ENCODE data around the gene TMEM232. TPM values are rescaled to one million over a fixed set of nuclear protein-coding genes. Genes with fewer than 3 reads are reported as not detected.

TMEM232 gene
- total and polyA plus RNA-seq, 8 donors = 1.2 to 8.8 (median 5.2) TPM; not detected in 3

DNA sequence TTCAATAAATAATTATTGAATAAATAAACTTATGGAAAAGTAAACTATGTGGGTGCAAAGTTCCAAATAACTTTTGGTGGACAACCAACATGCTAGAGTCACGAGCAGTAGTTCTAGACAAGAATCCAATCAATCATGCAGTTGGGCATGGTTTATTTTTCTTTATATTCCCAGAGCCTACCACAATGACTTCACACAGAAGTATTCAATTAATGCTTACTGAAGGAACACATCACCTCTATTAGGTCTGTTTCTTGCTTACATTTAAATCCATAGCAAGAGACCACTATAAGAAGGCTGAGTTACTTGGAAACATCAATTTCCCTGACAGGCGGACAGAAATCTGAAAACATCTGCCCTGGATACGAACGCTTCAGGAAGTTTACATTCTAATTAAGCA lies 214.2 kb downstream of the TMEM232 start:
- no peak overlapping the region for H3K27ac ChIP-seq
- 69 to 75% (median 70%) methylated on average over 4 of the region's 4 CpGs for WGBS, 5 donors
- no peak for DNase-seq
- no peak overlapping the region for H3K4me3 ChIP-seq
- H3K36me3 ChIP-seq = no peaks in the 10 kb centered on the region
- no peaks in the 10 kb centered on the region for H3K9me3 ChIP-seq
- intact Hi-C loops (cut with DNase I; ENCODE audit: low total_unique reads) = no loop called here
- no peaks in the 10 kb centered on the region for H3K27me3 ChIP-seq
- TF ChIP-seq EP300 (IDR thresholded peaks at IDR 0.05) = no peak
- TF ChIP-seq POLR2AphosphoS5 (IDR thresholded peaks at IDR 0.05) = no peak
- TF ChIP-seq POLR2A (IDR thresholded peaks at IDR 0.05) = no peak
- H3K4me1 ChIP-seq = no peaks in the 10 kb centered on the region

DNA sequence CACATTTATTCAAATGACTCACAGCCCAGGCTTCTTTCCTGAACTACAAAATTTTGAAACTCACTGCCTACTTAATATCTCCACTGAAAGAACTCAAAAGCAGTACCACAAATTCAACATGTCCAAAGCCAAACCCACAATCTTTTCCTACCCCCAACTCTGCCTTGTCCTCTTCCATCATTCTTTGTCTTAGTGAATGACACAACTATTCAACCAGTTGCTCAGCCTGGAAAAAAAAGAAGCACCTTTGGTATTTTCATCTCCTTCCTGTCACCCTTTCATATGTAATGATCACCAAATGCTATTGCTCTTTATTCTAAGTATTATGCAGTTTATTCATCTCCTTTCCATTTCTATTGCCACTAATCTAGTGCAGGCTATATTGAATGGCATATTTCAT lies 216.3 kb downstream of the TMEM232 start:
- Histone ChIP-seq H3K9me3 (no peaks in the 10 kb centered on the region), H3K4me1 (no peaks in the 10 kb centered on the region), H3K27ac (no peak overlapping the region), H3K27me3 (no peaks in the 10 kb centered on the region), H3K36me3 (no peaks in the 10 kb centered on the region), H3K4me3 (no peak overlapping the region)
- no peak for DNase-seq
- TF ChIP-seq EP300 (IDR thresholded peaks at IDR 0.05) (no peak), POLR2A (IDR thresholded peaks at IDR 0.05) (no peak), POLR2AphosphoS5 (IDR thresholded peaks at IDR 0.05) (no peak)
- TF ChIP-seq, protein P1, sequence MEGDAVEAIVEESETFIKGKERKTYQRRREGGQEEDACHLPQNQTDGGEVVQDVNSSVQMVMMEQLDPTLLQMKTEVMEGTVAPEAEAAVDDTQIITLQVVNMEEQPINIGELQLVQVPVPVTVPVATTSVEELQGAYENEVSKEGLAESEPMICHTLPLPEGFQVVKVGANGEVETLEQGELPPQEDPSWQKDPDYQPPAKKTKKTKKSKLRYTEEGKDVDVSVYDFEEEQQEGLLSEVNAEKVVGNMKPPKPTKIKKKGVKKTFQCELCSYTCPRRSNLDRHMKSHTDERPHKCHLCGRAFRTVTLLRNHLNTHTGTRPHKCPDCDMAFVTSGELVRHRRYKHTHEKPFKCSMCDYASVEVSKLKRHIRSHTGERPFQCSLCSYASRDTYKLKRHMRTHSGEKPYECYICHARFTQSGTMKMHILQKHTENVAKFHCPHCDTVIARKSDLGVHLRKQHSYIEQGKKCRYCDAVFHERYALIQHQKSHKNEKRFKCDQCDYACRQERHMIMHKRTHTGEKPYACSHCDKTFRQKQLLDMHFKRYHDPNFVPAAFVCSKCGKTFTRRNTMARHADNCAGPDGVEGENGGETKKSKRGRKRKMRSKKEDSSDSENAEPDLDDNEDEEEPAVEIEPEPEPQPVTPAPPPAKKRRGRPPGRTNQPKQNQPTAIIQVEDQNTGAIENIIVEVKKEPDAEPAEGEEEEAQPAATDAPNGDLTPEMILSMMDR (IDR thresholded peaks at IDR 0.05) = no peak
- intact Hi-C loops (cut with DNase I; ENCODE audit: low total_unique reads) = no loop called here

DNA sequence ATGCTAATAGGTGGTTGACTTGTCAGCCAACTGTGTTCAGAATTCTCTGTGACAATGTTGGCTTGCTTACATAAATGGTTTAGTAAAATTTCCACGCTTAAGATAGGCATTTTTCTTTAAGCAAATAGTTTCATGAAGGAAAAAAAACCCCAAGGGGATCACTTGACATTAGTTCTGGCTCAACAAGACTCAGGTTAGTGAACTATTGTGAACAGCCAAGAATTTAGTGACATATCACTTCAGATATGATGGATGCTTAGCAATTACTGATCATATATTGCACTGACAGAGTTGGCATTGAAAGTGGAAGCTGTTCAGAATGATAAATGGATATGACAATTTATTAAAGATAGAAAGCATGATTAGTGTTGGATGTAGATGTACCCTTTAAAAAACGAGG lies 218.5 kb downstream of the TMEM232 start:
- 35 to 71% (median 48%) methylated on average over 2 of the region's 2 CpGs for WGBS, 5 donors
- no peaks in the 10 kb centered on the region for H3K27me3 ChIP-seq
- no peak for DNase-seq
- no peaks in the 10 kb centered on the region for H3K9me3 ChIP-seq
- H3K4me1 ChIP-seq = no peaks in the 10 kb centered on the region
- no peak overlapping the region for H3K27ac ChIP-seq
- H3K4me3 ChIP-seq = no peak overlapping the region
- no peaks in the 10 kb centered on the region for H3K36me3 ChIP-seq
- intact Hi-C loops (cut with DNase I; ENCODE audit: low total_unique reads) = no loop called here
- TF ChIP-seq EP300 (IDR thresholded peaks at IDR 0.05) (no peak), POLR2A (IDR thresholded peaks at IDR 0.05) (no peak), POLR2AphosphoS5 (IDR thresholded peaks at IDR 0.05) (no peak)
- TF ChIP-seq, protein P1 (IDR thresholded peaks at IDR 0.05) = no peak

GRCh38 chr5:110506378-110506777 lies 220.1 kb downstream of the TMEM232 start:
- no peak for DNase-seq
- Histone ChIP-seq H3K4me1 (no peaks in the 10 kb centered on the region), H3K36me3 (no peaks in the 10 kb centered on the region), H3K27me3 (no peaks in the 10 kb centered on the region), H3K9me3 (no peaks in the 10 kb centered on the region), H3K4me3 (no peak overlapping the region), H3K27ac (no peak overlapping the region)
- intact Hi-C loops (cut with DNase I; ENCODE audit: low total_unique reads) = no loop called here
- TF ChIP-seq EP300 (IDR thresholded peaks at IDR 0.05) = no peak
- no peak for TF ChIP-seq POLR2A (IDR thresholded peaks at IDR 0.05)
- TF ChIP-seq, protein P1 (IDR thresholded peaks at IDR 0.05) = no peak
- no peak for TF ChIP-seq POLR2AphosphoS5 (IDR thresholded peaks at IDR 0.05)

DNA sequence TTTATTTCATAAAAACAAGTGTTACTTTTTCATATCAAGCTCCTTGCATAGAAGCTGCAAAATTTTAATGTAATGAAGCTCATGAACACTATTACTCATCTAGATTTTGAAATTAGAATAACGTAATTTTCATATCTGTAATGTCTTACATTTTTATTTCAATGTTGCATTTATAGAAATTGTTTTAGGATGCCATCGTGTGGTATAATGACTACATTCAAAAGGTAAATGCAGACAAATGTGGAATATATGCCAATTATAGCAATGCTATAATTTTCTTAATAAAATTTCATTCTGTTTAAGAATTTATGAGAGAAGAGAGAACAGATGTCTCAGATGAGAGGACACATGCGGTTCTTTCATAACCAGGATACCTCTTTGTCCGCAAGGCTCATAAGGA lies 230.2 kb downstream of the TMEM232 start:
- Histone ChIP-seq H3K27me3 (no peaks in the 10 kb centered on the region), H3K9me3 (peaks cover 0 to 3% (median 0%) of the 10 kb centered on the region in 4 donors), H3K4me3 (no peak overlapping the region), H3K27ac (no peak overlapping the region), H3K36me3 (no peaks in the 10 kb centered on the region), H3K4me1 (no peaks in the 10 kb centered on the region)
- no peak for DNase-seq
- intact Hi-C loops (cut with DNase I; ENCODE audit: low total_unique reads) = no loop called here
- 73 to 91% (median 83%) methylated on average over 4 of the region's 4 CpGs for WGBS, 5 donors
- no peak for TF ChIP-seq EP300 (IDR thresholded peaks at IDR 0.05)
- no peak for TF ChIP-seq POLR2AphosphoS5 (IDR thresholded peaks at IDR 0.05)
- TF ChIP-seq POLR2A (IDR thresholded peaks at IDR 0.05) = no peak
- TF ChIP-seq, protein P1 (IDR thresholded peaks at IDR 0.05) = no peak

Data from stomach (tissue), 9 donors.